EH (cell line): ENCODE data around the gene CTXN1.
"Not testable (repeated sequence)": the region's sequence is repeated elsewhere in the genome, so short reads cannot be mapped to it uniquely, and the experiment has no call there.

Experiments used
- DNase-seq: peaks from one replicate; pipeline ENCODE4 v3.0.0-alpha.2; 2015; ENCODE audit warnings: low read depth

The CTXN1 gene

DNA sequence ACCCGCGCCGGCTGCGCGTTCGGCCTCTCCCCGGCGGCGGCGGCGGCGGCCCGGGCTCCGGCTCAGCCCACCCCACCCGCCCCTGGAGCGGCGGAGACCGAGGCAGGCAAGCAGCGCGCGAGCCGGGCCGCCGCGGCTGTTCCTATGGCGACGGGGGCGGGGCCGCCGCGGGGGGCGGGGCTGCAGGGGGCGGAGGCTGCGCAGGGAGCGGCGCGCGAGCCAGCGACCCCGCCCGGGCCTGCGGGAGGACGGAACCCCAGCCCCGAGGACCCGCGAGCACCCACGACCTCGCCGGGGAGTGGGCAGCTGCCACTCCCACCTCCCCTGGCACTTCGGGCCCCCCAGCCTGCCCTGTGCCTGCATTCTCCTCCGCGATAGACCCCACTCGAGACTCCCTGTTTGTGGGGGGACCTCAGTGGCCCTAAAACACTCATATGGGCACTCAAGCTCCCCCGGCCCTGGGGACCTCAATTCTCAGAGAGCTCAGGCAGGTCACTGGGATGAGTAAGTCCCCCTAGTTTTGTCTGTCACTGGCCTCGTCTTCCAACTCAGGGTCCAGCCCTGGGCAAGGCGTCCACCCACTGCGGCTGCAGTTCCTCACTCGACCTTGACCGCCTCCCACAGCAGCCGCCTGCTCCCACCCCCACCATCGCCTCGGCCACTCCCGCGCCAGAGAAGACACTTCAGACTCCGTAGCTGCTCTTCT is at the start of gene CTXN1:
Gene CTXN1 (minus strand): TSS at position 115 of the 706 bp plus-strand sequence. CDS start 597 bp downstream, outside the sequence.
- peak; percentile 67 for DNase-seq

DNA sequence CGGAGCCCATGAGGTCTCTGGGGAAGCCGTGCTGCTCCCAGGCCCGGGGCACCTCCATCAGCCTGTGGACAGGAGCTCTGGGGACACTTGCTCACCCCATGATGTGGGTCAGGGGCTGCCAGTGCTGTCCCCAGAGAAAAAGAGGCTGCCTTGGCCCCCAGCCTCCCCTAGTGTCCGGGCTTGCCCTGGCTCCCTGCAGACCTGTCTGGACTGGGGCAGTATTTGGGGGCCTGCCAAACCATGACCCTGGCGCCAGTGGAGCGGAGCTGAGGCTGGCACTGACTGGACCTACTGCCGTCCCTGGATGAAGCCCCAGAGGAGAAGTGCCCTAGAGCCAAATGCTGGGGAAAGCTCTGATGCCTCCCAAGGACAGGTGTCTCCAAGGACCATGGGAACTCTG is 49.1 kb upstream of the CTXN1 start:
- no peak for DNase-seq

DNA sequence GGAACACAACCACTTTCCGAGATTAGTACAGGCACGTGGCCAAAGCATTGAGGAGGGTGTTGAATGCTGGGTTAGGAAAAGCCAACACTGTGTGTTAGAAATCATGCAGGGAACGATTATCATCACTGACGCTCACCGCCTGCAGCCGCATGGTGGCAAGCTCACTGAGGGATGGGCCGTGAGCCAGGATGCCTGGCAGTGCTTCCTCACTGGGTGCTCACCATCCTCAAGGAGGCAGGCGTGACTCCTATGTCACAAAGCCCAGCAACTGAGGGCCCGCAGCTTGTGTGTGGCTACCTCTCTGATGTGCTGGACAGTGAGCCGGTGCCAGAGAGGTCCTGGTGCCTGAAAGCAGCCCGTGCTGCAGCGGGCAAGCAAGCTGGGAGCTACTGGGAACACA is 47.9 kb upstream of the CTXN1 start:
- DNase-seq = no peak

DNA sequence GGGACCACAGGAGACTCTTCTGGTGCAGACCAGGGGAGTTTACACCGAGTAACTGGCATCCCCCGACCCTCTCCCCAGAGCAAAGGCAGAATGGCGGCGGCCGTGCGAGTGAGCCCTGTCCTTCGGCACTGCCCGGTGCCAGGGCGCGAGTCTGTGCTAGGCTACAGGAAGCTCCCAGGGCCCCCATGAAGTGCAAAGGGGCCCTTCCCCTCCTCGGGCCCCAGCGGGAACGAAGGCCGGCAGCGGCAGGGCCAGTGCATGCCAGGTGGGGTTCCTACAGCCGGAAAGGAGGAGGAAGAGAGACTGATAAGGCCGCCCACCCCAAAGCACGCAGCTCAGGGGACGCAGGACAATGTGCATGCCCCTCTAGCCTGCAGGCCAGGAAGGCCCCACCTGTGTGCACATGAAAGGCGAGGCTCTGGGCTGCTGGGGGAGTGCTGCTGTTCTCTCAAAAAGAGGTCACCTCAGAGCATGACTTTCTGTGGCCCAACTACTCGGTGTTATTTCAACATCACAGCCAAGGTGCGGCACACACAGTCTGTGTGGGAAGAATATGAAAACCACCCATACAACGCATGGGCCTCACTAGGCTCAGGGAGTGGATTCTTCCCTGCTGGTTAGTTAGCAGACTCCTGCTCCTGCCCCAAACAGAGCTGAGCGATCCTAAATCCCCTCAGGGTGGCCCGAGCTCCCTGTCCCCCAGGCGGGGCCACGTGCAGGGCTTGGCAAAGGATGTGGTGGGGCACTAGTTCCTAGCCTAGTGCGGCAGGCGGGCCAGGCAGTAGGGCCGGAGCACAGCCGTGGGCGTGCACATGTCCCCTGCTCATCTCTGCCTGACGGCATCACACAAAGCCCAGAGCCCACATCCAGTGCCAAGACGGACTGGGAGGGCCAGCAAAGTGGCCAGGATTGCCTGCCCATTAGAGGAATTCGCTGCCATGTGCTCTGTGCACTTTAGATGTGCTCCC is 45.9 kb upstream of the CTXN1 start:
- no peak for DNase-seq

DNA sequence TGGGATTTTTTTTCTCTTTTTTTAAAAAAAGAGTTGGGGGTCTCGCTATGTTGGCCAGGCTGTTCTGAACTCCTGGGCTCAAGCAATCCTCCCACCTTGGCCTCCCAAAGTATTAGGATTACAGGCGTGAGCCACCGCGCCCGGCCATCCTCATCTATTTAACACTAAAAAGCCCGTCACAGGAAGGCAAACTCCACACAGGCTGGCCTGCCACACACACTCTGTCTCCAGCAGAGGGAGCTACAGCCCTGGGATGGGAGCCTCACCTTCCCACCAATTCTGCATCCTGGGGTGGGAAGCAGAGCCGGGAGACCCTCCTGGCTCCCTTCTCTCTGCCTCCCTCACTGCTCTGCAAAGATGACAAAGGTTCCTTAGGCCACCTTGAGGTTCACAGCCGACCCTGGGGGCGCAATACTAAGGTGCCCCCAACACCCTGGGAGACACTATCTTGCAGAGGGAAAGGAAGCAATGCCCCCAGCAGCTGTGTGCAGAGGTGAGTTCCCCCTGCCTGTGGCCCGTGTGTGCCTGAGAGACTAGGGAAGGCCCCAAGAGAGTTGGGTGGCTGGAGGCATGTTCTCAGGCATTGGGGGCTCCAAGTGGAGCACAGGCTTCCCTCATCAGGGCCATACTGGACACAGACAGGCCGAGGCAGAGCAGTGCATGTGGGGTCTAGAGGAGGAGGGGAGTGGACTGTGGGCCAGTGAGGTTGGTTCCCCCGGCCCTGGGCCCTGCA is 44.9 kb upstream of the CTXN1 start:
- DNase-seq = peak; percentile 52

DNA sequence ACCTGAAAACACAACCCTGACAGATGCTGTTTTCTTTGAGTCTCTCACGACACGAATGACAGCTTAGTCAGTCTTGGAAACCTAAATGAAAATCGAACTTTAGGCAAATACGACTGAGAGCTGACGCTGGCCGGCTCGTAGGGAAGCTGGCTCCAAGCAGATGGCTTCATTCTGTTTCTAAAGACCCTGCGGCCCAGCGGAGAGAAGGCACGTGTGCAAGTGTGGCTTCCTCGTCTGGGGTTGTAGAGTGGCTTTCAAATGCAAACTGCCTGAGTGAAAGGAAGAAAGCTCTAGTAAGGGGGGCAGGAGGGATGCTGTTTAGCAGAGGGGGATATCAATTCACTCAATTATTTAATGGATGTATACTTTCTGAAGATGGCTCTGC is 43.6 kb upstream of the CTXN1 start:
- DNase-seq = no peak

DNA sequence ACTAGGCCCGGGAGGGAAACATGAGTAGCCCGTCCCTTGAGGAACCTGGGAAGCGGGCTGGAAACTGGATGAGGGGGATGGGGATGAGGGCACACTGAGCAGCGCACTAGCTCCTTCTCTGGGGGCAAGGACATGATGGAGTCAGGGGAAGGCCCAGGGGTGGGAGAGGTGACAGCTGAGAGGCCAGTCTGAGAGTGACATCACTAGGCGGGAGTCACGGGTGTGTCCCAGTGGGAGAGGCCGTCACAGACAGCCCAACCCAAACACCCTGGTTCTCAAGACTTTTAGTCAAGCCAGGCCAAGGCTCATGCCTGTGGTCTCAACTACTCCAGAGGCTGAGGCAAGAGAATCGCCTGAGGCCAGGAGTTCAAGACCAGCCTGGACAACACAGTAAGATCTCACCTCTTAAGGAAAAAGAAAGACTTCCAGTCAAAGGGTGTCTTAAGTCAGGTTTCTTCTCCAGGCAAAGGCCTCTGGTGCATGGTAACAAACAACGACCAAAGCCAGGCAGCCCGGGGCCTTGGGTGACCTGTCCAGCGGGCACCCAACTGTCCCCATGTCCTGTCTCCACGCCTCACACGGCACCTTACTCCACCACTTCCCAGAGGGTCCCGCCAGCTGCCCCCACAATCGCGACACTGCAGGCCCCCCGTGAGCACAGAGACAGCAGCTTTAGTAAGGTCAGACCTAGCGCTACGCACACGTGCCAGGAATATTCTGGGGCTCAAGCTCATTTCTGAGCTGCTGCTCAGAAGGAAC is 43.0 kb upstream of the CTXN1 start:
- DNase-seq = no peak

DNA sequence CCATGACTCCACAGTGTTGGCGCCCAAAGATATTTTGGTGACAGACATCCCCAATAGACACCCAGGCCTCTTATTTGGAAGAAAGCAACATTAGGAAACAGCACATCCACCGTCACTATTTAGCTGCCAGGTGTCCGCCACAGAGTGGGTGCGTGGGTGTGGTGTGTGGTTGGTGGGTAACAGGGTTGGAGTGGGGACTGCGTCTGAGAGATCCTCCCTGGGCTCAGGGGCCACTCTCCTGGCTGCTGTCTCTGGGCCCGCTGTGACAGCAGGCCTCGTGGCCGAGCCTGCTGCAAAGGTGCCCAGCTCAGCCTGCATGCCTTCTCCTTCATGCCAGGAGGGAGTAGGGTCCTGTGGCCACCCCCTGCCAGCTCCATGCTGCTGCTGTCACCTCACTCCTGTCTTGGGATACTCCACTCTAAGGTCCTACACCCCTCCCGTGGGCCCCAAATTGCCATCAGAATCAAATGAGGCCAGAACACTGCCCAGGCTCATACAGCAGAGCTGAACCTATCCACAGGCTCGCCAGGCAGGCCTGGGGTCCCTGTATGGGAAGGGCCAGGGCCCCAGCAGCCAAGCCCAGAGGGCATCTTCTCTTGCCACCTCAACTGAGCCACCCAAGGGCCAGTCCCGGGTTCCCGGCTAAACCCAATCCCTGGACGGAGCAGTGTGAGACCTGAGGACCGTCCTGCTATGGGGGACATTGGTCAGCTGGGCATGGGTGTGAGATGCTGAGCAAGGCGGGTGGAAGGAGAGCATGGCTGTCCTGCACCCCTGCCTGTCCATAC is 42.3 kb upstream of the CTXN1 start:
- DNase-seq = no peak

DNA sequence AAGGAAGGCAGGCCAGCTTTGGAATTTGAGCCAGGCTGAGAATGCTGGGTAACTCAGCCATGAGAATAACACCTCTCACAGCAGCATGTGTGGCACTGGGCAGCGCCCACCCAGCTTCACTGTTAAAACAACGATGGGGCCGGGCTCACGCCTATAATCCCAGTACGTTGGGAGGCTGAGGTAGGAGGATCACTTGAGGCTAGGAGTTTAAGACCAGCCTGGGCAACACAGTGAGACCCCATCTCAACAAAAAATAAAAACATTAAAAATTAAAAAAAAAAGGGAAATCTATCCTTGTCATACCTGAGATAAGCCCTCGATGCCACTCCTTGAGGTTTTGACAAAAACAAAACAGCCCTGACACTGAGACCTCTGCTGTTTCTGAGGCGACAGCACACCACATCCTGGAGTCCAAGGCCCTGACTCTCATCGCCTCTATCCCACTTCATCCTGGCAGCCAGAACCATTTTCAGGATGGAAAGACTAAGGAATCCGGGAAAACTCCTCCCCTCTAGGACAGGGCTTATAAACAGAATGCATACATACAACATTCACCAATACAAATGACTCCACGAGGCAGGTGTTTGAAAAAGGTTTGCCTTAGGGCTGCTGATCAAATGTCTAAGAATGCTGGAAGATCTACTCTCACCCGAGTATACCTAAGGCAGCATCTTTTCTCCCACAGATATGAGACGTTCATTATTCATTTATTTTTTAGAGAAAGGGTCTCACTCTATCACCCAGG is 40.2 kb upstream of the CTXN1 start:
- no peak for DNase-seq

DNA sequence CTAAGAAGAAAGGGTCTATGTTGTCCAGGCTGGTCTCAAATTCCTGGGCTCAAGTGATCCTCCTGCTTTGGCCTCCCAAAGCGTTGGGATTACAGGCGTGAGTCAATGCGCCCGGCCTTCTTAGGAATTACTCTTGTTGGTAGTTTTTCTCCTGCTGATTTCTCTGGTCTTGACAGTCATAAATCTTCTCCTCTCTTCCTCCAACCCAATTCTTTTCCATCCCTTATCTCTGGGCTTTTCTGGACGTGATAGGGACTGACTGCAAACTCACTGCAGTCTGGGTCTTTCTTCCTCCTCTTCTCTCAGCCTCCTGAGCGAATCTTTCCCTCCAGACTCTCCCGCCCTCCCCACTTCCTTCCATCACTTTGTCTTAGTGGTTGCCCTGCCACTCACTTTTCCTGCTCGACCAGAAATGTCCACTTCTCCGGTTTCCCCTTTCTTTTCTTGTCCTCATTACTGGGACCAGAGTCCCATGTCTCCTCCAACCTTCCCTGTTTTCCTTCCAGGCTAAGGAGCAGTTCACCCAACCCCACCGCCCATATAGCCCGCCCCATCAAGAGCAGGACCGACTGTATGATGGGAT is 39.4 kb upstream of the CTXN1 start:
- no peak for DNase-seq

DNA sequence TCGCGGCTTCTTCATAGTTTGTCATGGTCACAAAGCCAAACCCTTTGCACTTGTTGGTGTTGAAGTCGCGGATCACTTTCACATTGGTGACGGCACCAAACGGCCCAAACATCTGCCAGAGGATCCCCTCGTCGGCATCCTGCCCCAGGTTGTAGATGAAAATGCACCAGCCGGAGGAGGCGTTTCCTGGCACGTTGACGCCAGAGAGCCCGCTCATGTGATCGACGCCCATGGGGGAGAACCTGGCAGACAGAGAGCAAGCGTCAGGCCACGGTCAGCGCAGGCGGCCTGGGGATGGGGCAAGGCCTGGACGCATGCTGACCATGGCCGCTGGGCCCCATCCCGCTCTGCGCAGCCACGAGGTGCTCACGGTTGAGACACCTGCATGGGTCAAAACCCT is 37.6 kb upstream of the CTXN1 start:
- no peak for DNase-seq

DNA sequence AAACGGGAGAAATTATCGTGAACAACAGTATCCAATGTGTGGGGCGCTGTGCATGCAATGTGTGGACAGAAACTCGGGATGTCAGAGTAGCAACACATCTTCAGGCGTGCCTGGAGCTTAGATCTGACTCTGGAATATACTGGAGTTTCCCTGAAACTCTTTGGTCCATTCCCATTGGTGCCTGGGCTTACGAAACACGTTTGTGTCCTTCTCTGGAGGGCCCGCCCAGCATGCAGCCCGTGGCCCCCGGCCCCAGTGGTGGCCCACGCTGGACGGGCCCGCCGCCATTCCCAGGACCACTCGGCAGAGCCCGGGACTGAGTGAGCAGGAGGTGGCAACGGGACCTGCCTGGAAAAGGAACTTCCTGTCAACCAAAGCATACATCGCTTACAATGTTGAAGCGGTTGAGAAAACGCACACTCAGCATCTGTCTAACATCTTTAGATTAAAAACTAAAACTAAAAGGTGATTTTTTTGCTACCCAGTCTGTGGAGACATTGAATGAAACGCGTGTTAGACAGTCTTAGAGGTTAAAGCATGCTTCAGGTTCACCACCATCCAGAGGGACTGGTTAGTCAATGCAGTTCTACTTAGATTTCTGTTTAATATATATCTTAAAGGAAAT is 36.8 kb upstream of the CTXN1 start:
- no peak for DNase-seq

DNA sequence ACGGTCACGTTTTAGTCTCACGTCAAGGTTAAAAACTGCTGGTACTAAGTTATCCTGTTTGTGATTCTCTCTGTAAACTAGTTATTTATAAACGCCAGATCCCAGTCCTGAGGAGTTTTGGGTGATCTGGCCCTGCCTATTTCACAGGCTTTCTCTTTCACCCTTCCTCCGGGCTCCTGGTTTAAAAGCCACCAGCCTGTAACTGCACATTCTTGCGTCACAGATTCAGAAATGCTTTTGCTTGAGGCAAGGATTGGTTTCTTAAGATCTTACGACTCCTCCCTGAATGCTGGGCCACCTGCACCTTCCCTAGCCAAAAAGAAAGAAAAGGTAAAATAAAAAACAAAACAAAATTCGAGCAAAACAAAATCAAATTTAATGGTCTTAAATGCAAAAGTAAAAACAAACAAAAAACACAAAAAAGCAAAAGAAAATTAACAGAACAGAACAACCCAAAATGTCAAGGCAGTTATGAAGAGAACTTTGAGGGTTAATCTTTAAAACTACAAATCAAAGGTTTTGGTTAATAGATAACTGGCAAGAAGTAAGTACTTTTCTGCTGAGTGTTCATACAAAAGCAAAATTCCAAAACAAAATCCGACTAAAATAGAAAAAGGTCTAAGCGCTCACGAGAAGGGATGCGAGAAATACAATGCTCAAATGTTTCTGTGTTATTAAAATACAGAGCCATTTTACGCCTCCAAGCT is 36.1 kb upstream of the CTXN1 start:
- no peak for DNase-seq

DNA sequence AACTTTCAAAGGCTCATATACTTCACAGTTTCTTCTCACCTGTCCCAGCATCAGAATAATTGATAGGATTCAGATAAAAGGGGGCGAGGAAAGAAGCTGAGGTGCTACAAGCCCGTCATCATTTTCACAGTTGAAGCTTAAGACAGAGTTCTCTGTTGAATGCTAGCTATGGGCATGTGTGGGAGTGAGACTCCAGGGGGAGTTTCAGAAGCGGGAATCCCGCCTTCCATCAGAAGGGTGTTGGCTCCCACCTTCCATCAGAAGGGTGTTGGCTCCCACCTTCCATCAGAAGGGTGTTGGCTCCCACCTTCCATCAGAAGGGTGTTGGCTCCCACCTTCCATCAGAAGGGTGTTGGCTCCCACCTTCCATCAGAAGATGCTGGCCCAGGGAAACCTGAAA is 35.1 kb upstream of the CTXN1 start:
- not testable (repeated sequence) for DNase-seq

DNA sequence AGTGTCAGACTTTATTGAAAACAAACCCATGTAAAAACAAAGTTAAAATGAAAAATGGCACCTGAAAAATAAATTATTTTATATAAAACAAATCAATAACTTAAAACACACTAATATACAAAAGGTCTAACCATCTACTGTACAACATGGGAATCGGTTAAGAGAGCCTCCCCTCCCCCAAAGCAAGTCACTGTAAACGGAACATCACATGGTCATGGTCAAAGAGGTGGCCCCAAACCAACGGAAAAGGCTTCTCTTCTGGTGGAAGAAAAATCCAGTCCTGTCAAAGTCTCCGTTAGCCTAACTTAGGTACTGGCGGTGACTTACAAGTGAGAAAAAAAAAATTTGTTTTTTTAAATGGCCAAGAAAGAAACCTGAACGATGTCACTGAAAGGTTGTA is 33.3 kb upstream of the CTXN1 start:
- no peak for DNase-seq

DNA sequence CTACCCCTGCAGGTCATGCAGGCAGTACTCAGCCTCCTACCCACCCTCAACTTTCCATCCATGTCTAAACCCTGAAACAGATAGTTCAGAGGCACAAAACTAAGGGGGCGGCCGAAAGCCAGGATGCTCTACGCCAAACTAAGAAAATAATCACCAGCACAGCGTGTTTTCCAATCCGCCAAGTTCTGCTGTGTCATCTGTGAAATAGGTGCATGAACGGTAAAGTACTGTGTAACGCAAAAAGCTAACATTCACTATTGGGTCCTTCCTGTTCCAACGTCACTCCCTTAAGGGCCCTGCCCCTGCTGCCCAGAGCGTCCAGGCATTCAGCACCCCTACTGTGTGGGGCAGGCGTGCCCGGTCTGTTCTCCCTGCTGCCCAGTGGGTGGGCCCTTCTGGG is 29.8 kb upstream of the CTXN1 start:
- no peak for DNase-seq

DNA sequence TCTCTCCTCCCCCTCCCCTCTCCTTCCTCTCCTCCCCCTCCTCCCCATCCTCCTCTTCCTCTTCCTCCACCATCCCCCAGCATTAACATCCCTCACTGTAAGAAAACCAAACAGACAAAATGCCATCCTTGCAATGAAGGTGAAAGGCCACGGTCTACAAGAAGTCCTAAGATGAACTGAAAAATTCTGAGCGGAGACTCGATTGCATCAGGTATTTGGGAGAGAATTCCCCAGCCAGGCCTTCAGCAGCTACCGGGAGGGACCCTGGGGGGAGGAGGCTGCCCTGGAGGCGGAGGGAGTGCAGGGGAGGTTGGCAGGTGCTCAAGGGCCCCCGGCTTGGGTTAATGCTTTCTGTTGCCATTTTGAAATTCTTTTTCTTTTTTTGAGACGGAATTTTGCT is 27.6 kb upstream of the CTXN1 start:
- no peak for DNase-seq

DNA sequence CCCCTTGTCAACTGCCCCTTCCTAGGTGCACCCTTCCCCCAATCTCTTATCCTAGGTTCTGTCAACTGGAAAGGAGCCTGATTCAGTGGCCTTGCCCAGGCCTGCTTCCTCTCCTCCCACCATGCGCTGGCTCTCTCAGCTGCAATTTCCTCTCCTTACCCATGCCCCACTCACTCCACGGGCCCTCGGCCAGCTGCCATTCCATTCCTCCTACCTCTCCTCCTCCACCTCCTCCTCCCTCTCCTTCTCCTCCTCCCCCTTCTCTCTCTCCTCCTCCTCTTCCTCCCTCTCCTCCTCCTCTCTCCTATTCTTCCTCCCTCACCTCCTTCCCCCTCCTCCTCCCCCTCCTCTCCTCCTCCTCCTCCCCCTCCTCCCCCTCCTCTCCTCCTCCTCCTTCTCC is 27.1 kb upstream of the CTXN1 start:
- peak; percentile 72 for DNase-seq

DNA sequence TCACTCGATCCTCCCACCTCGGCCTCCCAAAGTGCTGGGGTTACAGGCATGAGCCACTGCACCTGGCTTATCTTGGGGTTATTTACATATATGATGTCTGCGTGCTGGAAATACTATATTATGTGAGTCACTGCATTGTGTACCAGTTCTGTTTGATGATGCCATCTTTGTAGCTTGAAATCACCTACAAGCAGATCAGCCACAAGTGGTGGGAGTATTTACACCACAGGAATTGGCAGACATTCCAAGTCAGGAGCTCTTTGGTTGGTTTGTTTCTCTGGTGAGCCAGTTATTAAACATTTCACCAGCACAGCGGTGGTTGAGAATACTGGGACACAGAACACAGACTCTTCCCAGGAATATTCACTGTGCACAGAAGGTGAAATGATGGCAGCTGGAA is 22.0 kb upstream of the CTXN1 start:
- peak; percentile 14 for DNase-seq
